ENCODE results near the gene LZTR1. TPM values are rescaled to one million over a fixed set of nuclear protein-coding genes. Genes with fewer than 3 reads are reported as not detected.

LZTR1 gene
- total and polyA plus RNA-seq, 10 of the 15 experiments (the other 5 are each of a cell fraction or from before 2014, with no cell fraction given): 0.82 to 50.3 (median 19.3) TPM

DNA sequence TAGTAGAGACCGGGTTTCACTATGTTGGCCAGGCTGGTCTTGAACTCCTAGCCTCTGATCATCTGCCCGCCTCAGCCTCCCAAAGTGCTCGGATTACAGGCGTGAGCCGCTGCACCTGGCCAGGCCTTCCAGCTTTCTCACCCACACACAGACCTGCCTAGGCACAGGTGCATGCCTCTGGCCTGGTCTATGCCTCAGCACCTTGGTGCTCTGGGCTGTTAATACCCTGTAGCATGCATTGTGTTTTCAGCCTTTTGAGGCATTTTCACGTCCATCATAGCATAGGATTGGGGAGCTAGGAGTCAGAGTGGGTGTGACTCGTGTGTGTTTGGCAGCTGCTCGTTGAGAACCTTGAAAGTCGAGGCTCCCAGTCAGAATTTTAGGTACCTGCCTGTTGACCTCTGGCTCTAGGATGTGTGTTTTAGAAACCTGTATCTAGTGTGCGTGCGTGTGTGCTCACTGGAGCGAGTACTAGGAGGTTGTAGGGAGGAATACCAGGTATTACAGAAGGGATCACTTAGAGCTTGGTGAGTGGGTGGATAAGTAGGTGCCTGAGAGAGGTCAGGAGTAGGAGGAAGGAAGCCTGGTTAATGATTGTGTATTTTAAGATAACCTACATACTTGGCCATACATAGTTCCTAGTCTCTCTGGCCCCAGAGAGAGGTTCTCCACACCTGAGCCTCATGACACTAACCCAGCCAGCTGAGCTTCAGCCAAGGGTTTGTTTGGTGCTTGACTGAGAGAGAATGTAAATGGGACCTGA, 44.9 kb upstream of the LZTR1 start (continued):
- TF ChIP-seq, protein P1, sequence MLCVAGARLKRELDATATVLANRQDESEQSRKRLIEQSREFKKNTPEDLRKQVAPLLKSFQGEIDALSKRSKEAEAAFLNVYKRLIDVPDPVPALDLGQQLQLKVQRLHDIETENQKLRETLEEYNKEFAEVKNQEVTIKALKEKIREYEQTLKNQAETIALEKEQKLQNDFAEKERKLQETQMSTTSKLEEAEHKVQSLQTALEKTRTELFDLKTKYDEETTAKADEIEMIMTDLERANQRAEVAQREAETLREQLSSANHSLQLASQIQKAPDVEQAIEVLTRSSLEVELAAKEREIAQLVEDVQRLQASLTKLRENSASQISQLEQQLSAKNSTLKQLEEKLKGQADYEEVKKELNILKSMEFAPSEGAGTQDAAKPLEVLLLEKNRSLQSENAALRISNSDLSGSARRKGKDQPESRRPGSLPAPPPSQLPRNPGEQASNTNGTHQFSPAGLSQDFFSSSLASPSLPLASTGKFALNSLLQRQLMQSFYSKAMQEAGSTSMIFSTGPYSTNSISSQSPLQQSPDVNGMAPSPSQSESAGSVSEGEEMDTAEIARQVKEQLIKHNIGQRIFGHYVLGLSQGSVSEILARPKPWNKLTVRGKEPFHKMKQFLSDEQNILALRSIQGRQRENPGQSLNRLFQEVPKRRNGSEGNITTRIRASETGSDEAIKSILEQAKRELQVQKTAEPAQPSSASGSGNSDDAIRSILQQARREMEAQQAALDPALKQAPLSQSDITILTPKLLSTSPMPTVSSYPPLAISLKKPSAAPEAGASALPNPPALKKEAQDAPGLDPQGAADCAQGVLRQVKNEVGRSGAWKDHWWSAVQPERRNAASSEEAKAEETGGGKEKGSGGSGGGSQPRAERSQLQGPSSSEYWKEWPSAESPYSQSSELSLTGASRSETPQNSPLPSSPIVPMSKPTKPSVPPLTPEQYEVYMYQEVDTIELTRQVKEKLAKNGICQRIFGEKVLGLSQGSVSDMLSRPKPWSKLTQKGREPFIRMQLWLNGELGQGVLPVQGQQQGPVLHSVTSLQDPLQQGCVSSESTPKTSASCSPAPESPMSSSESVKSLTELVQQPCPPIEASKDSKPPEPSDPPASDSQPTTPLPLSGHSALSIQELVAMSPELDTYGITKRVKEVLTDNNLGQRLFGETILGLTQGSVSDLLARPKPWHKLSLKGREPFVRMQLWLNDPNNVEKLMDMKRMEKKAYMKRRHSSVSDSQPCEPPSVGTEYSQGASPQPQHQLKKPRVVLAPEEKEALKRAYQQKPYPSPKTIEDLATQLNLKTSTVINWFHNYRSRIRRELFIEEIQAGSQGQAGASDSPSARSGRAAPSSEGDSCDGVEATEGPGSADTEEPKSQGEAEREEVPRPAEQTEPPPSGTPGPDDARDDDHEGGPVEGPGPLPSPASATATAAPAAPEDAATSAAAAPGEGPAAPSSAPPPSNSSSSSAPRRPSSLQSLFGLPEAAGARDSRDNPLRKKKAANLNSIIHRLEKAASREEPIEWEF (IDR thresholded peaks at IDR 0.05; ENCODE audit: insufficient replicate concordance, low read depth, low read length): no peak
- TF ChIP-seq, protein P2, sequence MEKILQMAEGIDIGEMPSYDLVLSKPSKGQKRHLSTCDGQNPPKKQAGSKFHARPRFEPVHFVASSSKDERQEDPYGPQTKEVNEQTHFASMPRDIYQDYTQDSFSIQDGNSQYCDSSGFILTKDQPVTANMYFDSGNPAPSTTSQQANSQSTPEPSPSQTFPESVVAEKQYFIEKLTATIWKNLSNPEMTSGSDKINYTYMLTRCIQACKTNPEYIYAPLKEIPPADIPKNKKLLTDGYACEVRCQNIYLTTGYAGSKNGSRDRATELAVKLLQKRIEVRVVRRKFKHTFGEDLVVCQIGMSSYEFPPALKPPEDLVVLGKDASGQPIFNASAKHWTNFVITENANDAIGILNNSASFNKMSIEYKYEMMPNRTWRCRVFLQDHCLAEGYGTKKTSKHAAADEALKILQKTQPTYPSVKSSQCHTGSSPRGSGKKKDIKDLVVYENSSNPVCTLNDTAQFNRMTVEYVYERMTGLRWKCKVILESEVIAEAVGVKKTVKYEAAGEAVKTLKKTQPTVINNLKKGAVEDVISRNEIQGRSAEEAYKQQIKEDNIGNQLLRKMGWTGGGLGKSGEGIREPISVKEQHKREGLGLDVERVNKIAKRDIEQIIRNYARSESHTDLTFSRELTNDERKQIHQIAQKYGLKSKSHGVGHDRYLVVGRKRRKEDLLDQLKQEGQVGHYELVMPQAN (conservative IDR thresholded peaks at IDR 0.05): no peak
- TF ChIP-seq YBX1 (IDR thresholded peaks at IDR 0.05) (no peak), NRF1 (conservative IDR thresholded peaks at IDR 0.05; ENCODE audit: low read depth, low read length) (no peak), RCOR1 (conservative IDR thresholded peaks at IDR 0.05; ENCODE audit: low read depth, low read length) (no peak), CEBPB (IDR thresholded peaks at IDR 0.05; ENCODE audit: borderline replicate concordance in 1 of 2, low read depth in 2 of 2, low read length in 2 of 2) (no peak)
